Activated naive CD8-positive, alpha-beta T cell treated with anti-CD3 and anti-CD28 coated beads for 36 hours (primary cell): ENCODE results near the gene KRT78. TPM values are rescaled to one million over a fixed set of nuclear protein-coding genes. Genes with fewer than 3 reads are reported as not detected.

Experiments used
- DNase-seq: peaks from one replicate; pipeline ENCODE4 v3.0.0; 2021
- H3K27ac Mint-ChIP-seq: one replicate; pipeline ENCODE4 v1.8.0; 2022; ENCODE audit warnings: mild to moderate bottlenecking, moderate library complexity, mixed read lengths
- H3K27me3 Mint-ChIP-seq: one replicate; pipeline ENCODE4 v1.8.0; 2022; ENCODE audit warnings: mild to moderate bottlenecking, mixed read lengths
- H3K36me3 Mint-ChIP-seq: one replicate; pipeline ENCODE4 v1.8.0; 2021; ENCODE audit warnings: mild to moderate bottlenecking, mixed read lengths
- H3K4me1 Mint-ChIP-seq: one replicate; pipeline ENCODE4 v1.8.0; 2021; ENCODE audit warnings: mixed read lengths
- H3K4me3 Mint-ChIP-seq: one replicate; pipeline ENCODE4 v1.8.0; 2022; ENCODE audit warnings: mild to moderate bottlenecking, moderate library complexity, mixed read lengths
- H3K9me3 Mint-ChIP-seq: one replicate; pipeline ENCODE4 v1.8.0; 2022; ENCODE audit warnings: mixed read lengths
- total RNA-seq, 2 experiments: library from RNA; stranded (reverse); gene quantifications; one replicate each; pipeline ENCODE4 v1.2.3, GENCODE V29; 2021

KRT78 gene
- total RNA-seq, 2 experiments from 2014 or later = not detected

DNA sequence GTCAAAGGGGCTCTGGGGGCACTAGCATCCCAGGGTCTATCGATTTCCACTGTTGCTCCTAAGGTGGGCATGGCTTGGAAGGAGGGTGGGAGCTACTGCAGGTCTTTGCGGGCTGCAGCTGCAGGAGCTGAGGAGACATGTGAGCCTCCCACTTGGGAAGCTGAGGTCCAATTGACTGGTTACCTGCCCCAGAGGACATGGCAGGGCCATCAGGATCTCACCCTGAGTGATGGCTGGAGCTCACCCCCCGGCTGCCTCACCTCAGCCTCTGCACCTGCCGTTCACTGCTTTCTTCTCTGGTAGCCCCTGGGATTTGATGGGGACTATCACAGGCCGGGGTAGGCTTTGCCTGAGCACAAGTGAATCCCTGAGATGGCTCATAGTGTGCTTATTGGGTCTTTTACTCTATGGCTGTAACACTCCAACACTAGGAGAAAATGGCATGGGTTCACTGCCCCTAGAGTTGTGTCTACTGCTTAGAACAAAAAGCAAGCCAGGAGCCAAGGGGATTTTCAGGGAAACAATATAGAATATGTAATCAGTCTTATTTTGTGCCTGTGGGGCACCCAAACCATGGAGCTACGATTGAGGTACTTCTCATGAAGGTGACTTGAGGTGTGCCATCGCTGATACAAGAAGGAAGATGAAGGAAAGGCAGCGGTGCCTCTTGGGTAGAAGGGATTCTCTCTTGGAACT, 31.6 kb downstream of the KRT78 start:
- Mint-ChIP-seq H3K9me3 (no peaks in the 10 kb centered on the region), H3K4me3 (no peak overlapping the region), H3K4me1 (peaks cover 8% of the 10 kb centered on the region), H3K36me3 (no peaks in the 10 kb centered on the region), H3K27ac (no peak overlapping the region), H3K27me3 (no peaks in the 10 kb centered on the region)
- DNase-seq = no peak

DNA sequence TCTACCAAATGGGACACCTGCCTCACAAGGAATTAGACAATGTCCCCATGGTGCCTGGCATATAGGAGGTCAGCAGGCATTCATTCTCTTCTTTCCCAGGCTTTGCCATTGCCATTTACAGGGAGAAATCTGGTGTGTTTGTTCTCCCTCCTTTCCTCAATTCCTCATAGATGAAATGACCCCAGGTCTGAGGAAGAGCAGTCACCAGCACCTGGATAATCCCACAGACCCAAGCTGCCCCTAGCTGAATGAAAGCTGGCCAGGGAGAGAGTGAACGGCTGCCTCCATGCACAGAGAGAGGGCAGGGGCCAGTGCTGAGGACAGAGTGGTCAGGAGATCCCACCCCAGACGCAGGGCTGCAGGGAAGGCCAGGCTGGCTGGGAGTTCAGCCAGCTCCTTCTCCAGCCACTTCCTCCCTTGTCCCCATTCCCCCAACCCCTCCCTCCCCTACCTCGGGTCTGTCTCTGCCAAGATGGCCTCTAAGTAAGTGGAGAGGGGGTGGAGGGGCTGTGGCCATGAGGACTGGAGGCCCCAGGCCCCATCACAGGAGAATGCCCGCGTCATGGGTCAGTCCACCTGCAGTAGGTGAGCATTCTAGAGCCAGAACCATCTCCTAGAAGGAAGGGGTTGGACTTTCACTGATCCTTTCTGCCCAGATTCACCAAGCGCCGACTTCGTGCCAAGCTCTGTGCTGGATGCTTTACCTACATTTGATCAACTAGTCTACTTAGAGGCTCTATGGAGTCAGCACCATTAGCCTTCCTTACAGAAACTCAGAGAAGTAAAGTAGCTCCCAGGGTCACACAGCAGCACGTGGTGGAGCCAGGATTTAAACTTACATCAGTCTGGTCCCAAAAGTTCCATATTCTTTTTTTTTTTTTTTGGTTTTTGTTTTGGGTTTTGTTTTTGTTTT, 32.9 kb downstream of the KRT78 start:
- no peaks in the 10 kb centered on the region for H3K27me3 Mint-ChIP-seq
- no peaks in the 10 kb centered on the region for H3K9me3 Mint-ChIP-seq
- H3K4me1 Mint-ChIP-seq = peaks cover 8% of the 10 kb centered on the region
- no peak overlapping the region for H3K4me3 Mint-ChIP-seq
- DNase-seq = no peak
- H3K36me3 Mint-ChIP-seq = no peaks in the 10 kb centered on the region
- H3K27ac Mint-ChIP-seq = no peak overlapping the region

DNA sequence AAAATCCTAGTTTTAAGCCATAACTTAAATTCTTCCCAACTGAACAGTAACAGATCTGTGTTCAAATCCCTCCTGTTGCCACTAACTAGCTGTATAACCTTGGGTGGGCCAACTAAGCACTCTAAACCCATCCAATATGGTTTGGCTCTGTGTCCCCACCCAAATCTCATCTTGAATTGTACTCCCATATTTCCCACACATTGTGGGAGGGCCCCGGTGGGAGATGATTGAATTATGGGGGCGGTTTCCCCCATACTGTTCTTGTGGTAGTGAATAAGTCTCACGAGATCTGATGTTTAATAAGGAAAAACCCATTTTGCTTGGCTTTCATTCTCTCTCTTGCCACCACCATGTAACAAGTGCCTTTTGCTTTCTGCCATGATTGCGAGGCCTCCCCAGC, 33.6 kb downstream of the KRT78 start:
- Mint-ChIP-seq H3K27me3 (no peaks in the 10 kb centered on the region), H3K4me1 (peaks cover 8% of the 10 kb centered on the region), H3K4me3 (no peak overlapping the region), H3K36me3 (no peaks in the 10 kb centered on the region), H3K27ac (no peak overlapping the region), H3K9me3 (no peaks in the 10 kb centered on the region)
- DNase-seq = no peak

DNA sequence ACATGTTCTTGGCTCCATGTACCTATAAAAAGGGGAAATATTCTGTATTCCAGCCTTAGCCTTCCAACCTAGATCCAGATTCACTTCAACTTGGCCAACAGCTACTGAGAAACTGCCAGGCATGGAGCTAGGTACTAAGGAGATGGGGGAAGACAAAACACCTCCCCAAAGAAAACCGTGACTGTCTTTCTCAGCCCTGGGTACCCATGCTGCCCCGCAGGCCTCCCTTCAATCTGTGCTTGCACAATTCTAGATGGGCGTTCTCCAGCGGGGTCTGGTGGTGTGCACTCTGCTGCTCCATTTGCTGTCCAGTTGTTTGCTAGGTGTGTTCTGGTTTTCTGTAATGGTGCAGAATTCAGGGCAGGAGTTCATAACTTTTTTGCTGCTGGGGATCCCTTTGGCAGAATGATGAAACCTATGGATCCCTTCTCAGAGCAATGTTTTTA, 34.1 kb downstream of the KRT78 start:
- peaks cover 8% of the 10 kb centered on the region for H3K4me1 Mint-ChIP-seq
- no peaks in the 10 kb centered on the region for H3K27me3 Mint-ChIP-seq
- H3K4me3 Mint-ChIP-seq = no peak overlapping the region
- no peaks in the 10 kb centered on the region for H3K9me3 Mint-ChIP-seq
- H3K36me3 Mint-ChIP-seq = no peaks in the 10 kb centered on the region
- no peak for DNase-seq
- H3K27ac Mint-ChIP-seq = no peak overlapping the region

DNA sequence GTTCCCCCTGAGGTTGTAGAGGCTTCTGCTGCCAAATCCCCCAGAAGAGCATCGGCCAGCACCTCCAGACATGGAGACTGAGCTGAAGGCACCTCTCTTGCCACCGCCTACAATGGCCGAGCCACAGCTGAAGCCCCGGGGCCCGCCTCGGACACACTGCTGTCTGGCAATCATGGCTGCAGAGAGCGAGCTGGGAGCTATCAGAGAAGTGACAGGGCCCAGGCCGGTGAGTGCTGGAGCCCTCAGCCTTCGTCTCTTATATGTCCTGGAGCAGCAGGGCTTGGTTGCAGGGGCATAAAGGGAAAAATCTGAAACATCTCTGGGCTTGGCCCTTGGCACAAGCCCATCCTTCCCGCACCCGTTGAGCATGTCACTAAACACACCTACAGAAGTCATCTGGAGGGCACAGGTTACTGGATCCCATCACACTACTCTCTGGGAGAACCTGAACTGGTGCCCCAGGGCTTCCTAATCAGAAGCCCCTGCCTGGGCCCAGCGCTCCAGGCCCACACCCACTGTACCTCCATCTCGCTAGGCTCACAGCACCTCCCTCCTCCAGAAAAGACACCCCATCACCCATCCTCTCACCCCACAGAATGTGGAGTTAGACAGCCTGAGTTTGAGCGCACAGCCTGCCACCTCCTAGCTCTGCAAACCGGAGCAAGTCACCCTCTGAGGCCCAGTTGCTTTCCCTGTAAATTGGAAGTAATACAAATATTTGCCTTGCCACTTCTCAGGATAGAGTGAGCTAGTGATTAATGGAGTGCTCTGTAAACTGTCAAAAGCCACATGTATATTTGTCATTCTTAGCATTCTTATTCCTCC, 34.7 kb downstream of the KRT78 start, which contains the start of gene KRT4:
TSS of gene KRT4 (minus strand) at position 232 of the 825 bp plus-strand sequence. CDS start at position 174, 58 bp downstream.
- no peak for DNase-seq
- H3K36me3 Mint-ChIP-seq = no peaks in the 10 kb centered on the region
- no peaks in the 10 kb centered on the region for H3K27me3 Mint-ChIP-seq
- no peak within 1 kb of the TSS for H3K27ac Mint-ChIP-seq
- no peak within 1 kb of the TSS for H3K4me3 Mint-ChIP-seq
- H3K4me1 Mint-ChIP-seq = peaks cover 8% of the 10 kb centered on the region
- H3K9me3 Mint-ChIP-seq = no peaks in the 10 kb centered on the region

DNA sequence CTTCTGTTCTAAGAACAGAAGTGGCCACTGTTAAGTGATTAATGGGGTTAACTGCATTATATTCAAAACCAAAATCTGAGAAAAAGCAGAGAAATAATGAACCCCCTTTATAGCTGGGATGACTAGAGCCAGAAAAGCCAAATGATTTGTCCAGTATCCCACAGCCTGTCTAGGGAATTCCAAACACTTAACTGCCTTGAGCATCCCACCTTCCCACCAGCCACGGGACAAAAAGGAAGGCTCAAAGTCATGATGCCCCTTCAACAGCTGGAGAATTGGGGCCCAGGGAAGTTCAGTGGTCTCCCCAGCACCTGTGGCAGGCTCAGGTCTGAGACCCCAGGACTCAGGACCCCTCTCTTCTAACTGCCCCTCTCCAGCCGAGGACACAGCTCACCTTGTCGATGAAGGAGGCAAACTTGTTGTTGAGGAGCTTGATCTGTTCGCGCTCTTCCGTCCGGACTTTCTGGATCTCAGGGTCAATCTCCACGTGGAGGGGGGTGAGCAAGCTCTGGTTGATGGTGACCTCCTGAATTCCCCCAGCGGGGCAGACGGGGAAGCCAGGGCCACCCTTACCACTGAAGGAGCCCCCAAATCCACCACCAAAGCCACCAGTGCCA, 35.5 kb downstream of the KRT78 start:
- no peak overlapping the region for H3K27ac Mint-ChIP-seq
- DNase-seq = no peak
- H3K4me3 Mint-ChIP-seq = no peak overlapping the region
- H3K4me1 Mint-ChIP-seq = peaks cover 8% of the 10 kb centered on the region
- H3K9me3 Mint-ChIP-seq = no peaks in the 10 kb centered on the region
- no peaks in the 10 kb centered on the region for H3K27me3 Mint-ChIP-seq
- no peaks in the 10 kb centered on the region for H3K36me3 Mint-ChIP-seq

DNA sequence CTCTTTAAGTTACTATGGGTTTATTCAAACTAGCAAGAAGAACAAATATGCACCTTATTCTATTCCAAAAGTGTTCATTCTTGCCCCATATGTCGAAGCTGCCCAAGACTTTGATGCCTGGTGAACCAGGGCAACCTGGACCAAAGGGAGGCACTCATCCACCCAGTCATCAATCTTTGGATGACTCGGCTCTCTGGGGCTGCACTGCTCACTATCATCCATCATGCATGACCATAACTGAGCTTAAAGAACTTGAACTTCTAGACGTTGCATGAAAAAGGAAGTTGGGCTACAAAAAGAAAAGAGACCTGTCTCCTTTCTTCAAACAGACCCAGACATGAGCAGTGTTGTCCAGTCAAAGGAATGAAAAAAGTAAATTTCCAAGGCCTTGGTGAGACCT, 36.0 kb downstream of the KRT78 start:
- Mint-ChIP-seq H3K9me3 (no peaks in the 10 kb centered on the region), H3K4me3 (no peak overlapping the region), H3K4me1 (peaks cover 4% of the 10 kb centered on the region), H3K36me3 (no peaks in the 10 kb centered on the region), H3K27me3 (no peaks in the 10 kb centered on the region), H3K27ac (no peak overlapping the region)
- no peak for DNase-seq

DNA sequence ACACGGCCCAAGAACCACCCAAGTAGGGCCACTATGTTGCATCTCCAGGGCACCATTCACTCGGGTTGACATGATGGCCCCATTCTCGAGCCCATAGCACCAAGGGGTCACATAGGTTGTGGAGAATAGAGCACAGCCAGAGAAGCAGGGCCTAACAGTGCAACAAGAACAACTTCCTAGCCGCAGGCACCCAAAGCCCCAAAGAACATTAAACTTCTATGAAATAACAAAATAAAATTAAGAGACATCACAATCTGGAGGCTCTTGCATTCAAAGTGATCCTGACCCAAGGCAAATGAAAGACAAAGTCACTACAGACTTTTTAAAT, 36.8 kb downstream of the KRT78 start:
- no peaks in the 10 kb centered on the region for H3K9me3 Mint-ChIP-seq
- no peaks in the 10 kb centered on the region for H3K27me3 Mint-ChIP-seq
- no peak for DNase-seq
- H3K36me3 Mint-ChIP-seq = no peaks in the 10 kb centered on the region
- no peak overlapping the region for H3K27ac Mint-ChIP-seq
- H3K4me1 Mint-ChIP-seq = no peaks in the 10 kb centered on the region
- no peak overlapping the region for H3K4me3 Mint-ChIP-seq

DNA sequence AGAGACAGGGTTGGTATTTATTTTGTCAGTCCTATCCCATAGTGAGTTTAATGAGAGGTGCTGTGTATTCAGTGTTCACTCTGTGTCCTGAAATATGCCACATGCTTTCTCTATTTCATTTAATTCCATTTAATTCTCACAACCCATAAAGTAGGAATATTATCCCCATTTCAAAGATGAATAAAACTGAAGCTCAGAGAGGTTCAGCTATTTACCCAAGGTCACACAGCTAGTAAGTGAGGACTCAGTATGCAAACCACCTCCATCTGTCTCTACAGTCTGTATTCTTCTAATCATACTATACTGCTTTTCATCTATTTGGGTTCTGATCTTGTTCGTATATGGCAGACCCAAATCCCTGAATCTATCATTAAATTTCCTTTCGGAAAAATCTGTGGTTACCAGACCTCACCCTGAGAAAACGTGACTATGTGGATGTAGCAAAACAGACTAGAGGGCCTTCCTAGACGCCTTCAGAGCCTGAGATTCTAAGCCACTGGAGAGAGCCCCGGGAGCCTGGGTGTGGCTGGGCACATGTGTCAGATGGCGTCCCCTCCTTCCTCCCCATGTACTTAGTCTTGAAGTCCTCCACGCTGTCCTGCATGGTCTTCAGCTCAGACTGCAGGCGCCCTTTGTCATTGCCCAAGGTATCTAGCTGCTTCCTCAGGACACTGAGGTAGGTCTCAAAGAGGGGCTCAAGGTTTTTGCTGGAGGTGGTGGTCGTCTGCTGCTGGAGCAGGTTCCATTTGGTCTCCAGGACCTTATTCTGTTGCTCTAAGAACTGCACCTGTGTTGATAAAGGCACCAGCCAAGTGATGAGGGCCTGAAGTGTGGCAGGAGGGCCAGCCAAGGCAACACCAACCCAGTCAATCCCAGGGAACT, 37.4 kb downstream of the KRT78 start:
- no peak for DNase-seq
- Mint-ChIP-seq H3K4me3 (no peak overlapping the region), H3K36me3 (no peaks in the 10 kb centered on the region), H3K27ac (no peak overlapping the region), H3K9me3 (no peaks in the 10 kb centered on the region), H3K4me1 (no peaks in the 10 kb centered on the region), H3K27me3 (no peaks in the 10 kb centered on the region)

DNA sequence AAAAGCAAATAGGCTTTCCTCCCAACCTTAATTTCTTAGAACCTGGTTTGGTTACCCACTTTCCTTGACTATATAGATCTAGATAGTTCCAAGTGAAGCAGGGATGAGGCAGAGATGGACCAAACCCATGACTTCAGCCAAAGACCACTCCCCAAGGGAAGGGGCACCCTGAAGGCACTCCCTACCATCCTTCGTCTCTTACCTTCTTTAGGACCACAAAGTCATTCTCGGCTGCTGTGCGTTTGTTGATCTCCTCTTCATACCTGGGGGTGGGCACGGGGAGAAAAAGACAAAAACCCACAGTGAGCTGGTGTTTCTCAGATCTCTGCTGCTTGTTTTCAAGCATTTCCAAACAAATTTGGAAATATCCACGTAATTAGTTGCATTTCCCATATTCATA, 38.2 kb downstream of the KRT78 start:
- Mint-ChIP-seq H3K9me3 (no peaks in the 10 kb centered on the region), H3K27ac (no peak overlapping the region), H3K36me3 (no peaks in the 10 kb centered on the region), H3K27me3 (no peaks in the 10 kb centered on the region), H3K4me1 (no peaks in the 10 kb centered on the region), H3K4me3 (no peak overlapping the region)
- no peak for DNase-seq

DNA sequence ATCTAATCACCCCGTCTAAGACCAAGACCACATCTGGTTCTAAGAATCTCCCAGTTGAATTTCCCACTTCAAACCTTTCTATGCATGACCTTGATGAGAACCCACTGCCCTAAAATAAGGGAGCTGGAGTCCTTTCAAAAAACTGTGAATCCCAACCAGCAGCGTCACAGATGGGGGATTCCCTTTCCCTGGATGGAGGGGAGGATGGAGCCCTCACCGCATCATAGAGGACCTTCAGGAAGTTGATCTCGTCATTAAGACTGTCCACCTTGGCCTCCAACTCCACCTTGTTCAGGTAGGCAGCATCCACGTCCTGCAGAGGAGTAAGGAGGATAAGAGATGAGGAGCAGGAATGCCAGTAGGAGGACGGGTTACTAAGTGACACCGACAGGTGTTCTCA, 39.6 kb downstream of the KRT78 start:
- DNase-seq = no peak
- no peaks in the 10 kb centered on the region for H3K27me3 Mint-ChIP-seq
- peaks cover 2% of the 10 kb centered on the region for H3K4me1 Mint-ChIP-seq
- H3K27ac Mint-ChIP-seq = no peak overlapping the region
- H3K9me3 Mint-ChIP-seq = no peaks in the 10 kb centered on the region
- no peaks in the 10 kb centered on the region for H3K36me3 Mint-ChIP-seq
- H3K4me3 Mint-ChIP-seq = no peak overlapping the region

DNA sequence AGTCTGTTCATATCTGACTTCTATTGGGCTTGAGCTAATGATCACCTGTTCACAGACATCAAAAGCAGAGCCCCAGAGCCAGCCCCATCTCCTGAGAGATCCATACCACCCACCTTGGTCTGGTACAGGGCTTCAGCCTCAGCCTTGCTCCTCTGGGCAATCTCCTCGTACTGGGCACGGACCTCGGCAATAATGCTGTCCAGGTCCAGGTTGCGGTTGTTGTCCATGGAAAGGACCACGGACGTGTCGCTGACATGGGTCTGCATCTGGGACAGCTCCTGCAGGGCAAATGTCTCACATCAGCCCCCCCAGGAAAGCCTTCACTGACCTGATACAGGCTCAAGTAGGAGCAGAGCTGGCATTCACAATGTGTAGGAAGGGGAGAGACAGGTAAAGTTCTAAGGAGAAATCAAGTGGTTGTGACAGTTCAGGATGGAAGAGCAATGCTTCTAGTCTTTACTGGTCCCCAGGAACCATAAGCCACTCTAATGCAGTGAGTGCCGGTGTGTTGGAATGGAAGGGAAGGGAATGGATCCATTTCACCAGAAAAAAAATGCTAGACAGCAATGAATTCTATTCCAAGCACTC, 40.1 kb downstream of the KRT78 start:
- Mint-ChIP-seq H3K9me3 (no peaks in the 10 kb centered on the region), H3K27me3 (no peaks in the 10 kb centered on the region), H3K4me1 (peaks cover 2% of the 10 kb centered on the region)

DNA sequence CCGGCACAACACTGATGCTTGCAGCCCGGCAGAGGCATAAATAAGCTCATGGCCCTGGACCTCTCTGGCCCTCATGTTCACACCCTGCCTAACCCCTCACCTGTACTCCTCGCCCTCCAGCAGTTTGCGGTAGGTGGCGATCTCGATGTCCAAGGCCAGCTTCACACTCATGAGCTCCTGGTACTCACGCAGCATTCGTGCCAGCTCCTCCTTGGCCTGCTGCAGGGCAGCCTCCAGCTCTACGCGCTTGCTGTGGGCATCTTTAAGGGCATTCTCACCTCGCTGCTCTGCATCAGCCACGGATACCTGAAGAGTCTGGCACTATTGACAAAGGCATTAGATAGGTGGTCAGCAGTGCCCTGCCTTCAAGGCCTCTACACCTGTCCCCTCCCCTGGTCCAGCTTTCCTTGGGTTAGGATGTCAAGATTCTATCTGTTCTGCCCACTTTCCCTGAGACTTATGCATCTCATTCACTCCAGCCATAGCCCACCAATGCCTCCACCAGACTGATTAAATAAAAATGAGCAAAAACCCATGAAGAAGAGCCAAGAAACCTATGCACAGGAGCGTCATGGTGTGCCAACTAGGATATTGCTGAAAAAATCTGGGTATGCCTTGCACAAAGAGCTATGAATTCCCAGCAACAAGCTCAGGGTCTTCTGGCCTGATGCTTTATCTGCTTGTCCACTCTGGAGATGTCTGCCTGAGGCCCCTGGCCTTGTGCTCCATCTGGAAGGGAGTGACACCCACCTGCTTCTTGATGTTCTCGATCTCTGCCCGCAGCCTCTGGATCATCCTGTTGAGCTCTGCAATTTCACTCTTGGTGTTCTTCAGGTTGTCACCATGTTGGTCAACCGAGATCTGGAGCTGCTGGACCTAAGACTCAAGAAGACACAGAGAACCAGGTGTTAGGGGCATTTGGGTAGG, 41.0 kb downstream of the KRT78 start:
- DNase-seq = no peak
- Mint-ChIP-seq H3K27ac (no peak overlapping the region), H3K9me3 (no peaks in the 10 kb centered on the region), H3K36me3 (no peaks in the 10 kb centered on the region), H3K27me3 (no peaks in the 10 kb centered on the region), H3K4me3 (no peak overlapping the region), H3K4me1 (peaks cover 2% of the 10 kb centered on the region)

More for the DNA sequence above, 40.1 kb downstream of the KRT78 start:
- H3K4me3 Mint-ChIP-seq = no peak overlapping the region
- H3K27ac Mint-ChIP-seq = no peak overlapping the region
- no peaks in the 10 kb centered on the region for H3K36me3 Mint-ChIP-seq
- DNase-seq = no peak
